SH-SY5Y (cell line): Measurements from ENCODE around the gene SEMA5B.
A peak's percentile ranks its signal among the peaks of the same experiment; 100 is the strongest.

ENCODE experiments used
- GATA2 ChIP-seq: IDR thresholded peaks from 2 replicates; pipeline ENCODE4 v1.6.1; 2011; ENCODE audit warnings: mild to moderate bottlenecking, low read depth, low read length
- GATA3 ChIP-seq: IDR thresholded peaks from 2 replicates; pipeline ENCODE4 v1.6.1; 2011; ENCODE audit warnings: low read depth, mild to moderate bottlenecking, low read length, moderate library complexity

Gene SEMA5B

GRCh38 chr3:123027292-123028232 is at the start of gene SEMA5B:
Gene SEMA5B, minus strand, starts transcription at chr3:123027763. Its CDS starts 66,500 bp downstream, at chr3:122961263.
- no peak for TF ChIP-seq GATA3
- TF ChIP-seq GATA2, result no peak

GRCh38 chr3:123076496-123077418 is 49.2 kb upstream of the SEMA5B start:
- peak; percentile 68 for TF ChIP-seq GATA2
- no peak for TF ChIP-seq GATA3

GRCh38 chr3:123076112-123076495 is 48.5 kb upstream of the SEMA5B start:
- TF ChIP-seq GATA2 (no peak), GATA3 (no peak)

- TF ChIP-seq GATA3, result no peak
- no peak for TF ChIP-seq GATA2
Observed at GRCh38 chr3:123075359-123075758, 47.8 kb upstream of the SEMA5B start.

GRCh38 chr3:123072564-123072963 is 45.0 kb upstream of the SEMA5B start:
- TF ChIP-seq GATA3 (no peak), GATA2 (no peak)

GRCh38 chr3:123072152-123072551 is 44.6 kb upstream of the SEMA5B start:
- no peak for TF ChIP-seq GATA3
- TF ChIP-seq GATA2, result no peak

GRCh38 chr3:123071581-123071980 is 44.0 kb upstream of the SEMA5B start:
- TF ChIP-seq GATA2 (no peak), GATA3 (no peak)

GRCh38 chr3:123071146-123071545 is 43.6 kb upstream of the SEMA5B start:
- TF ChIP-seq GATA2 (no peak), GATA3 (no peak)

GRCh38 chr3:123070510-123070909 is 42.9 kb upstream of the SEMA5B start:
- TF ChIP-seq GATA3 (no peak), GATA2 (no peak)

- TF ChIP-seq GATA3, result no peak
- TF ChIP-seq GATA2, result no peak
Observed at GRCh38 chr3:123068601-123069381, 41.2 kb upstream of the SEMA5B start.

- no peak for TF ChIP-seq GATA3
- TF ChIP-seq GATA2, result no peak
Observed at GRCh38 chr3:123067689-123068600, 40.4 kb upstream of the SEMA5B start.

- TF ChIP-seq GATA2 (no peak), GATA3 (no peak)
Observed at GRCh38 chr3:123066896-123067688, 39.5 kb upstream of the SEMA5B start, which contains the start of gene PDIA5. Gene PDIA5, plus strand, starts transcription at chr3:123067025. Its CDS starts 140 bp downstream, at chr3:123067165.
